Measurements from ENCODE around the gene TMBIM4.

The TMBIM4 gene

DNA sequence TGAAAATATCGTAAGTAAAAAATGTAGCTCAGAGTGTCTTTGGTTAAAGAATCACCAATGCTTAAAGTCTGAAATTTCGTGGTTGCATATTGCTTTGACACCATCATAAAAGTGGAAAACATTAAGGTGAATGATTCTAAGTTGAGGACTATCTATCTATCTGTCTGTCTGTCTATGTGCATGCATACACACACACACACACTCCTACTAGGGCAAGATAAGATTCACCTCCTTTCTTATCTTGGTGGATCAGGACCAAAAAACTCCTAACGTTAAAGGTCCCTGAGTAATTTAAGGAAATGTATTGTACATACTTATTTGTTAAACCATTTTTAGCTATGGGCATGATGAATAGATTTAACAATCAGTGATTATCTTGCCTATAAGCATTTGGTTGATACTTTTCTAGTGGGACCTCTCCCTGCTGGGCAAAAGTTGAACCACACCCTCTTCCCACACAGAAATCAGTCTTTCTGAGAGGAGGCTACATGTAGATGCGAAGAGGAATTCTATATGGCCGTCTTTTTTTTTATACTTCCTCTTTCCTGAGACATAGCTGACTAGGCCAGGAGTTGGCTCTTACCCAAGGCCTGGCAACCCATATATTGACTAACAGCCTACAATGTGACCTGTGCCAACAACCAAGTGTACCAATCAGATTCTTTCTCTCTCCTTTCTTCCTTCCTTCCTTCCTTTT is 19.9 kb downstream of the TMBIM4 start:
- DNase-seq (ENCODE audit: extremely low read depth, insufficient read length) = no peak
- no peak overlapping the region for H3K4me3 ChIP-seq (replicated peaks; ENCODE audit: low read depth, low read length)
- H3K36me3 ChIP-seq (ENCODE audit: control insufficient read depth, insufficient read depth, low read length) = no peaks in the 10 kb centered on the region
- TF ChIP-seq, protein P1, sequence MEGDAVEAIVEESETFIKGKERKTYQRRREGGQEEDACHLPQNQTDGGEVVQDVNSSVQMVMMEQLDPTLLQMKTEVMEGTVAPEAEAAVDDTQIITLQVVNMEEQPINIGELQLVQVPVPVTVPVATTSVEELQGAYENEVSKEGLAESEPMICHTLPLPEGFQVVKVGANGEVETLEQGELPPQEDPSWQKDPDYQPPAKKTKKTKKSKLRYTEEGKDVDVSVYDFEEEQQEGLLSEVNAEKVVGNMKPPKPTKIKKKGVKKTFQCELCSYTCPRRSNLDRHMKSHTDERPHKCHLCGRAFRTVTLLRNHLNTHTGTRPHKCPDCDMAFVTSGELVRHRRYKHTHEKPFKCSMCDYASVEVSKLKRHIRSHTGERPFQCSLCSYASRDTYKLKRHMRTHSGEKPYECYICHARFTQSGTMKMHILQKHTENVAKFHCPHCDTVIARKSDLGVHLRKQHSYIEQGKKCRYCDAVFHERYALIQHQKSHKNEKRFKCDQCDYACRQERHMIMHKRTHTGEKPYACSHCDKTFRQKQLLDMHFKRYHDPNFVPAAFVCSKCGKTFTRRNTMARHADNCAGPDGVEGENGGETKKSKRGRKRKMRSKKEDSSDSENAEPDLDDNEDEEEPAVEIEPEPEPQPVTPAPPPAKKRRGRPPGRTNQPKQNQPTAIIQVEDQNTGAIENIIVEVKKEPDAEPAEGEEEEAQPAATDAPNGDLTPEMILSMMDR (IDR thresholded peaks at IDR 0.05; ENCODE audit: insufficient read depth, low read length, poor library complexity, severe bottlenecking) = peak; percentile 7
- H3K27me3 ChIP-seq (replicated peaks; ENCODE audit: control insufficient read depth, insufficient read depth, low read length) = no peaks in the 10 kb centered on the region

DNA sequence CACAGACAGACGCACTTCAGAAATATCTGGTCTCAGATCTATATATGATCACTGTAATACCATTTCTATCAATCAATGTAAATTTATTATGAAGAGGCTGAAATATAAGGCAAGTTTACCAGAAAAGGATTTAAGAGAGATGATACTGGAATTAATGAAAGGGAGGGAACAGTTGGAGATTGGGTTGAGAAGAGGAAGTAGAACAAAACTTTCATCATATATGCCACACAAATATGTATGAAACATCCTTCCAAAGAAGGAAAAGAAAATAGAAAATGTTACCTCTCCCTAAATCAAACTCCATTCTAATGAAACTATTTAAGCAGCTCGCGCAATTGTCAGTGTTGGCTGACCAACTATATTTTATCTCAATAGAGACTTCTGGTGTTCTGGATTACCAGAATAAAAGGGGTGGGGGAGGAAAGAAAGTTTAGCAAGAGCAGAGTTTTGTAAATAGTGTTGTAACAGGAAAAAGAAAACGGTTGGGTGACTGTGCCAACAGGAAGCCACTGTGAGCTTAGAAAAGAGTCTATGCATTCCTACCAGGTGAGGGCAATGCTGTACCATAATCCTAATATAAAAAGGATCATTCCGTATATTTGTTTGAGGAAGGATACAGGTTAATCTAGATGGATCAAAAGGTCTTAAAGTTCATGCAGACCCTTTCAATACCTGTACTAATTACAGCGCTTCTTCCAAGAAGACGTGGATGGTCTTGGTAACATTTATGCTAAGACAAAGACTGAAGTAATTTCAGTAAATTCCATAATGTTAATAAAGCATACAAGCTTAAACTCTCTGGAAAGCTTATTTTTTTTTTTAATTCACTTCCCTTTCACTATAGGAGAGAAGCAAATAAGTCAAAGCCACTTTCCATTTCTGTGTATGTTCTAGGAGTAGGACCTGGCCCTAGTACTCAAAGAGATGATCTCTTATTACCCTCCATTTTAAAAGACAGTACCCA is 24.7 kb downstream of the TMBIM4 start:
- TF ChIP-seq, protein P1 (IDR thresholded peaks at IDR 0.05; ENCODE audit: insufficient read depth, low read length, poor library complexity, severe bottlenecking) = peak; percentile 14
- H3K27me3 ChIP-seq (replicated peaks; ENCODE audit: control insufficient read depth, insufficient read depth, low read length) = no peaks in the 10 kb centered on the region
- peaks cover 3% of the 10 kb centered on the region for H3K36me3 ChIP-seq (ENCODE audit: control insufficient read depth, insufficient read depth, low read length)
- DNase-seq (ENCODE audit: extremely low read depth, insufficient read length) = no peak
- no peak overlapping the region for H3K4me3 ChIP-seq (replicated peaks; ENCODE audit: low read depth, low read length)

DNA sequence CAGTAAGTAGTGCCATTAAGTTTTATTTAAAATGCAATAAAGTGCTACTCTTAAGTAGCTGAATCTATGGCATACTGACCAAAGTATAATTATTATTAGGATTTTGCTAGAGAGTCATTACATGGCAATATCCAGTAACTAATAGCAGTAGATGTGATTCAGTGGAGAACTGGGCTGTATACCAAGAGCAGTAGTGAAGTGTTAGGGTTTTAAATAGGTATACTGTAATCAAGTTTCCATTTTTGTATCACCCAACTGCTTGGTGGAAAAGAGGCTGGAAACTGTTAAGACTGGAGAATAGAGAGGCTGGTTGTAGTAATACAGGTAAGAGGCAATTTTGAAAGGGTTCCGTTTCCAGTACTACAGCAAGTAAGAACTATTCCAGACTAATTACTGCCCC is 25.9 kb downstream of the TMBIM4 start:
- no peak overlapping the region for H3K4me3 ChIP-seq (replicated peaks; ENCODE audit: low read depth, low read length)
- no peak for DNase-seq (ENCODE audit: extremely low read depth, insufficient read length)
- TF ChIP-seq, protein P1 (IDR thresholded peaks at IDR 0.05; ENCODE audit: insufficient read depth, low read length, poor library complexity, severe bottlenecking) = no peak
- peaks cover 3% of the 10 kb centered on the region for H3K36me3 ChIP-seq (ENCODE audit: control insufficient read depth, insufficient read depth, low read length)
- H3K27me3 ChIP-seq (replicated peaks; ENCODE audit: control insufficient read depth, insufficient read depth, low read length) = no peaks in the 10 kb centered on the region

DNA sequence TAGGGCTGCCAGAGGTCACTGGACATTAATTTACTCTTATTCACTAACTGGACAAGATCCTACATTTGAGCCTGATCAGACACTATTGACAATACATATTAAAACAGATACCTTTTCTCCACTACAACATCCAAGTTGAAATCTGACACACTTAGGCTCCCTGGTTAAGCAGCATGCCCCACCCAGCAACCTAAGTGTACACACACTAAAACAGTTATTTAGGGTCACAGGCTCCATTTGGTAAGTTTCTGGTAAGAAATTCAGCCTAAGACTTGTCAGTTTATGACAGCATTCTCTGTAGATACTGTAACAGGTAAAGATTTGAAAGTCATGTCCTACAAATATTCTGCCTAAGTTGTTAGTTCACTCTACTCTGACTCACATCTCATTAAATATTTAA is 27.0 kb downstream of the TMBIM4 start:
- DNase-seq (ENCODE audit: extremely low read depth, insufficient read length) = no peak
- TF ChIP-seq, protein P1 (IDR thresholded peaks at IDR 0.05; ENCODE audit: insufficient read depth, low read length, poor library complexity, severe bottlenecking) = no peak
- Histone ChIP-seq H3K4me3 (replicated peaks; ENCODE audit: low read depth, low read length) (no peak overlapping the region), H3K27me3 (replicated peaks; ENCODE audit: control insufficient read depth, insufficient read depth, low read length) (no peaks in the 10 kb centered on the region), H3K36me3 (ENCODE audit: control insufficient read depth, insufficient read depth, low read length) (peaks cover 4% of the 10 kb centered on the region)

DNA sequence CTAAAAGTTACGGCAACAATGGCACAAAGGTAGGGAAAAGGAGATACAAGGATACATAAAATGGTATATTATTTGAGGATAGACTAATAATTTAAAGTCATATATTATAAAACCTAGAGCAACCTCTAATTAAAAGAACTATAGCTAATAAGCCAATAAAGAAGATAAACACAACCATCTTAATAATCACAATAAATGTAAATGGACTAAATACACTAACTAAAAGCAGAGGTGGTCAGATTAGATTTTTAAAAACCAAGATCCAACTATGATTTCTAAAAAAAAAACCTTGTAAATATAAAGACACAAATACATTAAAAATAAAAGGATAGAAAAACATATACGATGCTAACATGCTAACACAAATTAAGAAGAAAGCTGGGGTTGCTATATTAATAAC is 28.5 kb downstream of the TMBIM4 start:
- peaks cover 5% of the 10 kb centered on the region for H3K36me3 ChIP-seq (ENCODE audit: control insufficient read depth, insufficient read depth, low read length)
- H3K27me3 ChIP-seq (replicated peaks; ENCODE audit: control insufficient read depth, insufficient read depth, low read length) = no peaks in the 10 kb centered on the region
- TF ChIP-seq, protein P1 (IDR thresholded peaks at IDR 0.05; ENCODE audit: insufficient read depth, low read length, poor library complexity, severe bottlenecking) = no peak
- no peak for DNase-seq (ENCODE audit: extremely low read depth, insufficient read length)
- H3K4me3 ChIP-seq (replicated peaks; ENCODE audit: low read depth, low read length) = no peak overlapping the region
